Measurements from ENCODE around the gene EEF1AKMT1. TPM values are rescaled to one million over a fixed set of nuclear protein-coding genes. Genes with fewer than 3 reads are reported as not detected.

EEF1AKMT1 gene
- total RNA-seq, 4 donors from 2014 or later, result 7.5 to 15.2 (median 10.3) TPM

DNA sequence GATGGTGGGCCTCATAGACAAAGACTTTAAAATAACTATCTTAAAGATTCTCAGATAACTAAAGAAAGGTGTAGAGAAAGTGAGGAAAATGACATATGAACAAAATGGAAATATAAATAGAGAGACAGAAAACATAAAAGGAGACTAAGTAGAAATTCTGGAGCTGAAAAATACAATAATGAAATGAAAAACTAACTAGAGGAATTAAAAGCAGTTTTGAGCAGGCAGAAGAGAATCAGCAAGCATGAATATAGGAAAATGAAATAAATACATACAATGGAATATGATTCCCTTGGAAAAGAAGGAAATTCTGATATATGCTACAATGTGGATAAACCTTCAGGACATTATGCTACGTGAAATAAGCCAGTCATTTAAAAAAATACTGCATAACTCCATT, 3.9 kb downstream of the EEF1AKMT1 start:
- no peak overlapping the region for H3K27ac ChIP-seq
- intact Hi-C loops (cut with DNase I), result loop anchor here (5.0 kb wide), 1 partner anchor 53 kb away; no protein-coding TSS in a partner anchor
- TF ChIP-seq, protein P1, sequence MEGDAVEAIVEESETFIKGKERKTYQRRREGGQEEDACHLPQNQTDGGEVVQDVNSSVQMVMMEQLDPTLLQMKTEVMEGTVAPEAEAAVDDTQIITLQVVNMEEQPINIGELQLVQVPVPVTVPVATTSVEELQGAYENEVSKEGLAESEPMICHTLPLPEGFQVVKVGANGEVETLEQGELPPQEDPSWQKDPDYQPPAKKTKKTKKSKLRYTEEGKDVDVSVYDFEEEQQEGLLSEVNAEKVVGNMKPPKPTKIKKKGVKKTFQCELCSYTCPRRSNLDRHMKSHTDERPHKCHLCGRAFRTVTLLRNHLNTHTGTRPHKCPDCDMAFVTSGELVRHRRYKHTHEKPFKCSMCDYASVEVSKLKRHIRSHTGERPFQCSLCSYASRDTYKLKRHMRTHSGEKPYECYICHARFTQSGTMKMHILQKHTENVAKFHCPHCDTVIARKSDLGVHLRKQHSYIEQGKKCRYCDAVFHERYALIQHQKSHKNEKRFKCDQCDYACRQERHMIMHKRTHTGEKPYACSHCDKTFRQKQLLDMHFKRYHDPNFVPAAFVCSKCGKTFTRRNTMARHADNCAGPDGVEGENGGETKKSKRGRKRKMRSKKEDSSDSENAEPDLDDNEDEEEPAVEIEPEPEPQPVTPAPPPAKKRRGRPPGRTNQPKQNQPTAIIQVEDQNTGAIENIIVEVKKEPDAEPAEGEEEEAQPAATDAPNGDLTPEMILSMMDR (IDR thresholded peaks at IDR 0.05), result no peak
- TF ChIP-seq POLR2A (IDR thresholded peaks at IDR 0.05), result no peak
- H3K27me3 ChIP-seq, result no peaks in the 10 kb centered on the region
- no peaks in the 10 kb centered on the region for H3K36me3 ChIP-seq
- no peak overlapping the region for H3K4me3 ChIP-seq (replicated peaks in 1 of 3)
- no peak for DNase-seq
- H3K4me1 ChIP-seq, result peaks cover 7 to 11% of the 10 kb centered on the region in 2 donors
- H3K9me3 ChIP-seq, result no peaks in the 10 kb centered on the region
- WGBS, 2 donors, result 94 to 97% methylated on average over 1 of the region's 1 CpG

DNA sequence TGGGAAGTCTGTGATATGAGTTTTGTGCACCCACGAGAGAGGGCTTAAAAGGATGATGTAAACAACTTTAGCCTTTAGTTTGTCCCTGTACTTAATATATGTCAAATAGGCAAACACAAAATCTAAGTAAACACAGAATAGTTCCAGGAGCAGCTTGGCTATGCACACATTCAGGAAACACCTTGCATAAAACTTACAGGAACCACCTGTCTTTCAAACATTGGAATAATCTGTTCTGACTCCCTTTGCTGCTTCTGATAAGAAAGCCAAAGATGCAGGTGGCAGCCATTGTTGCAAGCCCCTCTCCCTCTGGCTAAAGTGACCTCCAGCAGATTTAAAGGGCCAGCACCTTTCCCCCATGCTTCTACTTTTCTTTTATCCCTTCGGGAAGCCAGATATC, 4.7 kb downstream of the EEF1AKMT1 start:
- no peaks in the 10 kb centered on the region for H3K27me3 ChIP-seq
- peaks cover 7 to 11% of the 10 kb centered on the region in 2 donors for H3K4me1 ChIP-seq
- H3K9me3 ChIP-seq, result no peaks in the 10 kb centered on the region
- H3K27ac ChIP-seq, result no peak overlapping the region
- DNase-seq, result no peak
- 59 to 83% methylated on average over 2 of the region's 2 CpGs for WGBS, 2 donors
- TF ChIP-seq, protein P1 (IDR thresholded peaks at IDR 0.05), result no peak
- no peak for TF ChIP-seq POLR2A (IDR thresholded peaks at IDR 0.05)
- intact Hi-C loops (cut with DNase I), result no loop called here
- no peaks in the 10 kb centered on the region for H3K36me3 ChIP-seq
- no peak overlapping the region for H3K4me3 ChIP-seq (replicated peaks in 1 of 3)

DNA sequence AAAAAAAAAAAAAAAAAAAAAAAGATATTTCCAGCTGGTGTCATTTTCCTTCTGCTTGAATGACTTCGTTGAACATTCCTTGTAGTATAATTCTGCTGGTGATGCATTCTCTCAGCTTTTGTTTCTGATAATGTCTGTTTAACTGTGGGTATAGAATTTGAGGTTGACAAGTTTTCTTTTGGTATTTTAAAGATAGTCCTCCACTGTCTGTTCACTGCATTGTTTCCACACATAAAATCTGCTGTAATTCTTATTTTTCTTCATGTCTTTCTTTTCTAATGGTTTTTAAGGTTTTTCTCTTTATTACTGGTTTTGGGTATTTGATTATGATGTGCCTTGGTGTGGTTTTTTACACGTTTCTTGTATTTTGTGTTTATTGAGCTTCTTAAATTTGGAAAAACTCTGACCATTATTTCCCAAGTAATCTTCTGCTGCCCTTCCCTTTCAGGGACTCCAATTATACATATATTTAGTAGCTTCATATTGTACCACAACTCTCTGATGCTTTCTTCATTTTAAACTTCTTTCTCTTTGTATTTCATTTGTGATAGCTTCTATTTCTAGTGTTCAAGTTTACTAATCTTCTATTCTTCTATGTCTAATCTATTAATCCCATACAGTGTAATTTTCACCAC, 6.3 kb downstream of the EEF1AKMT1 start:
- Histone ChIP-seq H3K4me1 (peaks cover 1 to 4% of the 10 kb centered on the region in 2 donors), H3K9me3 (no peaks in the 10 kb centered on the region), H3K4me3 (replicated peaks in 1 of 3) (no peak overlapping the region), H3K27ac (no peak overlapping the region), H3K36me3 (no peaks in the 10 kb centered on the region), H3K27me3 (no peaks in the 10 kb centered on the region)
- no peak for TF ChIP-seq POLR2A (IDR thresholded peaks at IDR 0.05)
- TF ChIP-seq, protein P1 (IDR thresholded peaks at IDR 0.05), result no peak
- DNase-seq, result no peak
- WGBS, 2 donors, result 99 to 100% methylated on average over 2 of the region's 2 CpGs
- intact Hi-C loops (cut with DNase I), result no loop called here

GRCh38 chr13:20760872-20761271, 12.9 kb downstream of the EEF1AKMT1 start:
- Histone ChIP-seq H3K27me3 (no peaks in the 10 kb centered on the region), H3K36me3 (no peaks in the 10 kb centered on the region), H3K27ac (no peak overlapping the region), H3K4me3 (replicated peaks in 1 of 3) (no peak overlapping the region), H3K4me1 (no peaks in the 10 kb centered on the region), H3K9me3 (no peaks in the 10 kb centered on the region)
- intact Hi-C loops (cut with DNase I), result no loop called here
- DNase-seq, result no peak
- 87 to 88% methylated on average over 3 of the region's 3 CpGs for WGBS, 2 donors
- TF ChIP-seq POLR2A (IDR thresholded peaks at IDR 0.05), result no peak
- TF ChIP-seq, protein P1 (IDR thresholded peaks at IDR 0.05), result no peak

GRCh38 chr13:20754009-20754408, 19.8 kb downstream of the EEF1AKMT1 start:
- H3K27me3 ChIP-seq, result no peaks in the 10 kb centered on the region
- H3K4me3 ChIP-seq (replicated peaks in 1 of 3), result no peak overlapping the region
- H3K27ac ChIP-seq, result no peak overlapping the region
- TF ChIP-seq, protein P1 (IDR thresholded peaks at IDR 0.05), result no peak
- no peak for TF ChIP-seq POLR2A (IDR thresholded peaks at IDR 0.05)
- H3K9me3 ChIP-seq, result no peaks in the 10 kb centered on the region
- DNase-seq, result no peak
- intact Hi-C loops (cut with DNase I), result no loop called here
- no peaks in the 10 kb centered on the region for H3K36me3 ChIP-seq
- H3K4me1 ChIP-seq, result no peaks in the 10 kb centered on the region
